Neural cell (in vitro differentiated cells): ENCODE measurements around the gene RAVER2. TPM values are rescaled to one million over a fixed set of nuclear protein-coding genes. Genes with fewer than 3 reads are reported as not detected.

Experiments used
- H2AFZ ChIP-seq: fragments of 200-600, 300-800 bp; sonication (generic), shearing (Covaris generic); 2 replicates; pipeline ENCODE4 v1.6.0; 2014; ENCODE audit warnings: low read depth, mild to moderate bottlenecking, antibody characterized with exemption, low read length, moderate library complexity
- H3F3A ChIP-seq: fragments of 200-600 bp; shearing (Covaris generic); 2 replicates; pipeline ENCODE4 v1.6.1; 2016; ENCODE audit warnings: mild to moderate bottlenecking, moderate library complexity, mixed read lengths, antibody characterized with exemption, low read length; ENCODE audit not compliant: insufficient read depth, poor library complexity, severe bottlenecking
- H3K27ac ChIP-seq: fragments of 200-600, 300-800 bp; sonication (generic), shearing (Covaris generic); 2 replicates; pipeline ENCODE4 v1.5.1; 2014; ENCODE audit warnings: mild to moderate bottlenecking, low read length, moderate library complexity
- H3K27me3 ChIP-seq: fragments of 300-800, 200-600 bp; sonication (generic), shearing (Covaris generic); 2 replicates; pipeline ENCODE4 v1.6.0; 2014; ENCODE audit warnings: mild to moderate bottlenecking, low read depth, low read length, moderate library complexity; ENCODE audit not compliant: insufficient read depth
- H3K36me3 ChIP-seq: fragments of 300-800, 200-600 bp; sonication (generic), shearing (Covaris generic); 2 replicates; pipeline ENCODE4 v1.5.1; 2014; ENCODE audit warnings: mild to moderate bottlenecking, antibody characterized with exemption, low read length, moderate library complexity; ENCODE audit not compliant: insufficient read depth
- H3K4me2 ChIP-seq: fragments of 300-800, 200-600 bp; sonication (generic), shearing (Covaris generic); 2 replicates; pipeline ENCODE4 v1.6.0; 2014; ENCODE audit warnings: mild to moderate bottlenecking, low read length
- H3K4me3 ChIP-seq: fragments of 300-800, 200-600 bp; sonication (generic), shearing (Covaris generic); 2 replicates; pipeline ENCODE4 v1.5.1; 2014; ENCODE audit warnings: mild to moderate bottlenecking, low read length, moderate library complexity
- H3K79me2 ChIP-seq: fragments of 200-600 bp; shearing (Covaris generic); replicated peaks from 2 replicates; pipeline ENCODE4 v1.6.0; 2014; ENCODE audit warnings: mild to moderate bottlenecking, low read length, moderate library complexity; ENCODE audit not compliant: insufficient read depth
- H3K9ac ChIP-seq: fragments of 300-800, 200-600 bp; sonication (generic), shearing (Covaris generic); 2 replicates; pipeline ENCODE4 v1.6.1; 2016; ENCODE audit warnings: mild to moderate bottlenecking, low read length, mixed read lengths
- H3K9me2 ChIP-seq: fragments of 200-600 bp; shearing (Covaris generic); 2 replicates; pipeline ENCODE4 v1.6.1; 2016; ENCODE audit warnings: mild to moderate bottlenecking, low read length, mixed read lengths; ENCODE audit not compliant: insufficient read depth
- H3K9me3 ChIP-seq: fragments of 200-600, 300-800 bp; sonication (generic), shearing (Covaris generic); 2 replicates; pipeline ENCODE4 v1.6.1; 2016; ENCODE audit warnings: mild to moderate bottlenecking, mixed run types, low read length, moderate library complexity, mixed read lengths
- H4K20me1 ChIP-seq: fragments of 200-600 bp; shearing (Covaris generic); 2 replicates; pipeline ENCODE4 v1.6.1; 2016; ENCODE audit warnings: mild to moderate bottlenecking, mixed run types; ENCODE audit not compliant: insufficient read depth
- CTCF ChIP-seq: fragments of 450-650 bp; IDR thresholded peaks from 2 replicates; pipeline ENCODE4 v1.5.1; 2014; ENCODE audit warnings: antibody characterized with exemption, mild to moderate bottlenecking, moderate library complexity; ENCODE audit not compliant: poor library complexity, severe bottlenecking
- EP300 ChIP-seq: fragments of 450-650 bp; conservative IDR thresholded peaks from 2 replicates; pipeline ENCODE4 v1.6.1; 2014; ENCODE audit warnings: antibody characterized with exemption, mild to moderate bottlenecking, moderate library complexity; ENCODE audit not compliant: poor library complexity, severe bottlenecking
- EZH2 ChIP-seq: fragments of 200-600, 300-800 bp; shearing (Covaris generic), sonication (generic); IDR thresholded peaks from 2 replicates; pipeline ENCODE4 v1.6.1; 2014; ENCODE audit warnings: antibody characterized with exemption, low read length, borderline replicate concordance, mild to moderate bottlenecking; ENCODE audit not compliant: insufficient read depth, poor library complexity, severe bottlenecking
- MXI1 ChIP-seq: fragments of 450-650 bp; conservative IDR thresholded peaks from 2 replicates; pipeline ENCODE4 v1.6.1; 2014; ENCODE audit warnings: antibody characterized with exemption, mild to moderate bottlenecking; ENCODE audit not compliant: poor library complexity, severe bottlenecking
- POLR2AphosphoS5 ChIP-seq: IDR thresholded peaks from 2 replicates; pipeline ENCODE4 v1.6.1; 2012
- RAD21 ChIP-seq: fragments of 450-650 bp; conservative IDR thresholded peaks from 2 replicates; pipeline ENCODE4 v1.6.1; 2014; ENCODE audit warnings: antibody characterized with exemption, mild to moderate bottlenecking, moderate library complexity
- REST ChIP-seq: IDR thresholded peaks from 2 replicates; pipeline ENCODE4 v1.6.1; 2012; ENCODE audit warnings: borderline replicate concordance
- SMC3 ChIP-seq: fragments of 450-650 bp; conservative IDR thresholded peaks from 2 replicates; pipeline ENCODE4 v1.6.1; 2014; ENCODE audit warnings: antibody characterized with exemption, mild to moderate bottlenecking, moderate library complexity; ENCODE audit not compliant: poor library complexity
- TAF1 ChIP-seq: IDR thresholded peaks from 2 replicates; pipeline ENCODE4 v1.6.1; 2012; ENCODE audit warnings: low read depth
- polyA plus RNA-seq: library from polyadenylated mRNA; depleted of rRNA; stranded (reverse); fragments of >200 nt; gene quantifications from 2 replicates; pipeline ENCODE4 v1.2.3, GENCODE V29; 2014

Gene RAVER2
- polyA plus RNA-seq, 1 donor from 2014 or later = 8.1 TPM

- Histone ChIP-seq H3F3A (no peaks in the 10 kb centered on the region), H2AFZ (no peak overlapping the region), H3K27ac (no peak overlapping the region), H3K4me2 (no peak overlapping the region), H3K27me3 (no peaks in the 10 kb centered on the region), H3K36me3 (no peaks in the 10 kb centered on the region), H3K9me3 (no peaks in the 10 kb centered on the region), H4K20me1 (no peaks in the 10 kb centered on the region), H3K9me2 (no peaks in the 10 kb centered on the region), H3K4me3 (no peak overlapping the region), H3K9ac (no peak overlapping the region), H3K79me2 (no peaks in the 10 kb centered on the region)
- TF ChIP-seq SMC3 (no peak), REST (no peak), MXI1 (no peak), TAF1 (no peak)
Observed at GRCh38 chr1:64844175-64844574, 99.3 kb downstream of the RAVER2 start.

GRCh38 chr1:64844609-64845008, 99.7 kb downstream of the RAVER2 start:
- Histone ChIP-seq H2AFZ (no peak overlapping the region), H3K27ac (no peak overlapping the region), H3K4me3 (no peak overlapping the region), H3K9ac (no peak overlapping the region), H3K79me2 (no peaks in the 10 kb centered on the region), H3K9me3 (no peaks in the 10 kb centered on the region), H3K36me3 (no peaks in the 10 kb centered on the region), H4K20me1 (no peaks in the 10 kb centered on the region), H3K4me2 (no peak overlapping the region), H3F3A (no peaks in the 10 kb centered on the region), H3K27me3 (no peaks in the 10 kb centered on the region), H3K9me2 (no peaks in the 10 kb centered on the region)
- TF ChIP-seq EZH2 (no peak), RAD21 (no peak), MXI1 (no peak), EP300 (no peak), TAF1 (no peak), POLR2AphosphoS5 (no peak), REST (no peak), CTCF (no peak), SMC3 (no peak)
